Activated naive CD4-positive, alpha-beta T cell treated with Interleukin-2 at 50 U/mL for 16 hours (primary cell): ENCODE measurements around the gene HS3ST2.
"Not testable (repeated sequence)": the region's sequence is repeated elsewhere in the genome, so short reads cannot be mapped to it uniquely, and the experiment has no call there.

Source experiments
- DNase-seq: peaks from one replicate; pipeline ENCODE4 v3.0.0-alpha.2; 2020

Gene HS3ST2

GRCh38 chr16:22938647-22939046 is 124.7 kb downstream of the HS3ST2 start:
- DNase-seq = no peak

GRCh38 chr16:22939744-22940363 is 125.9 kb downstream of the HS3ST2 start:
- not testable (repeated sequence) for DNase-seq

GRCh38 chr16:22941970-22942501 is 128.1 kb downstream of the HS3ST2 start:
- no peak for DNase-seq

GRCh38 chr16:22942811-22943210 is 128.8 kb downstream of the HS3ST2 start:
- DNase-seq = no peak

- no peak for DNase-seq
Observed at GRCh38 chr16:22945361-22945760, 131.4 kb downstream of the HS3ST2 start.

- no peak for DNase-seq
Observed at GRCh38 chr16:22946433-22946832, 132.5 kb downstream of the HS3ST2 start.

GRCh38 chr16:22948058-22948602 is 134.2 kb downstream of the HS3ST2 start:
- no peak for DNase-seq

- DNase-seq = peak; percentile 44
Observed at GRCh38 chr16:22948603-22949368, 134.8 kb downstream of the HS3ST2 start.

- no peak for DNase-seq
Observed at GRCh38 chr16:22955461-22956070, 141.6 kb downstream of the HS3ST2 start.

- DNase-seq = no peak
Observed at GRCh38 chr16:22961206-22961605, 147.2 kb downstream of the HS3ST2 start.

GRCh38 chr16:22962905-22963304 is 148.9 kb downstream of the HS3ST2 start:
- no peak for DNase-seq
